Left lung (tissue), 10 donors: ENCODE data around the gene FBXO34. TPM values are rescaled to one million over a fixed set of nuclear protein-coding genes. Genes with fewer than 3 reads are reported as not detected.
A peak's percentile ranks its signal among the peaks of the same experiment; 100 is the strongest.
"Not testable (repeated sequence)": the region's sequence is repeated elsewhere in the genome, so short reads cannot be mapped to it uniquely, and the experiment has no call there.

Experiments used
- ATAC-seq: fragments of 200-7000 bp; cut with Tn5 transposase; one replicate; pipeline ENCODE4 v1.9.1; 2020; ENCODE audit warnings: moderate library complexity
- DNase-seq, 4 donors: peaks; one replicate each; pipeline ENCODE4 v3.0.0-alpha.2; 2013 to 2020
- H3K27ac ChIP-seq, 2 donors: fragments of 200-600 bp; sonication (generic) in 1 of 2; one replicate each; pipeline versions ENCODE4 v1.5.0 to v1.8.0; 2020 to 2021
- H3K27me3 ChIP-seq, 2 donors: fragments of 200-600 bp; sonication (generic) in 1 of 2; one replicate each; pipeline versions ENCODE4 v1.5.0 to v1.8.0; 2020 to 2021
- H3K36me3 ChIP-seq, 2 donors: fragments of 200-600 bp; sonication (generic) in 1 of 2; one replicate each; pipeline versions ENCODE4 v1.5.0 to v1.8.0; 2020 to 2021
- H3K4me1 ChIP-seq, 2 donors: fragments of 200-600 bp; one replicate each; pipeline ENCODE4 v1.8.0; 2021
- H3K4me3 ChIP-seq, 2 donors: fragments of 200-600 bp; sonication (generic) in 1 of 2; one replicate each; pipeline versions ENCODE4 v1.5.0 to v1.8.0; 2020 to 2021; ENCODE audit warnings: mild to moderate bottlenecking in 1 of 2
- H3K9me3 ChIP-seq, 2 donors: fragments of 200-600 bp; sonication (generic) in 1 of 2; one replicate each; pipeline versions ENCODE4 v1.5.0 to v1.8.0; 2020 to 2021
- CTCF ChIP-seq, 2 donors: fragments of 200-600 bp; sonication (generic) in 1 of 2; IDR thresholded peaks; one replicate each; pipeline versions ENCODE4 v1.5.0 to v1.8.0; 2021; ENCODE audit warnings: antibody characterized with exemption in 2 of 2
- intact Hi-C, 2 donors: fragments of 100-400 bp; cut with DNase I; formaldehyde crosslinking; loops; one replicate each; pipeline versions ENCODE4 v1.11.2 to v1.14.2; 2022
- polyA plus RNA-seq, 6 donors: library from polyadenylated mRNA; unstranded; fragments of 120-200 nt; gene quantifications; one replicate each; pipeline ENCODE4 v1.2.1, GENCODE V29; 2013; ENCODE audit not compliant: insufficient read length in 6 of 6
- total RNA-seq, 2 donors: library from RNA; stranded (reverse); fragmentation: NEBNext Ultra II Directional; extraction: Animal tissue kit (Norgen Biotek cat#: 25700); gene quantifications; one replicate each; pipeline ENCODE4 v1.2.1, GENCODE V29; 2021
- donor health status: DM: no; HTN: yes; CAD: no.
- donor health status: DM: no; HTN: no; CAD: no.

Gene FBXO34
- total and polyA plus RNA-seq, 8 donors: 24.4 to 43.9 (median 33.5) TPM

- H3K4me3 ChIP-seq: no peak overlapping the region
- TF ChIP-seq CTCF (IDR thresholded peaks at IDR 0.05): no peak
- intact Hi-C loops: no loop called here
- H3K9me3 ChIP-seq: no peaks in the 10 kb centered on the region
- no peak for ATAC-seq
- no peak for DNase-seq
- no peak overlapping the region for H3K27ac ChIP-seq
- H3K27me3 ChIP-seq: no peaks in the 10 kb centered on the region
- no peaks in the 10 kb centered on the region for H3K4me1 ChIP-seq
- peaks cover 0 to 80% of the 10 kb centered on the region in 2 donors for H3K36me3 ChIP-seq
These were observed 110.3 kb downstream of the FBXO34 start for GRCh38 chr14:55381561-55381960.

GRCh38 chr14:55382483-55382882 is 111.3 kb downstream of the FBXO34 start:
- Histone ChIP-seq H3K27ac (no peak overlapping the region), H3K9me3 (no peaks in the 10 kb centered on the region), H3K4me1 (no peaks in the 10 kb centered on the region), H3K36me3 (peaks cover 0 to 76% of the 10 kb centered on the region in 2 donors), H3K27me3 (no peaks in the 10 kb centered on the region), H3K4me3 (no peak overlapping the region)
- no peak for TF ChIP-seq CTCF (IDR thresholded peaks at IDR 0.05)
- ATAC-seq: no peak
- intact Hi-C loops: no loop called here
- no peak for DNase-seq

- H3K27ac ChIP-seq, H3K4me3 ChIP-seq, H3K27me3 ChIP-seq, H3K4me1 ChIP-seq, intact Hi-C loops, H3K9me3 ChIP-seq: not testable (repeated sequence)
- DNase-seq (peak in 1 of 4 donors; percentile 23), ATAC-seq (peak; percentile 49)
- H3K36me3 ChIP-seq: peaks cover 0 to 71% of the 10 kb centered on the region in 2 donors
These were observed 111.8 kb downstream of the FBXO34 start for GRCh38 chr14:55383056-55383466.

GRCh38 chr14:55383541-55384140 is 112.4 kb downstream of the FBXO34 start:
- no peaks in the 10 kb centered on the region for H3K4me1 ChIP-seq
- no peak for ATAC-seq
- TF ChIP-seq CTCF (IDR thresholded peaks at IDR 0.05): no peak
- H3K36me3 ChIP-seq: peaks cover 0 to 70% of the 10 kb centered on the region in 2 donors
- intact Hi-C loops: no loop called here
- no peak for DNase-seq
- H3K9me3 ChIP-seq: no peaks in the 10 kb centered on the region
- H3K4me3 ChIP-seq: no peak overlapping the region
- H3K27ac ChIP-seq: no peak overlapping the region
- no peaks in the 10 kb centered on the region for H3K27me3 ChIP-seq

- Histone ChIP-seq H3K4me1 (no peaks in the 10 kb centered on the region), H3K36me3 (peaks cover 0 to 75% of the 10 kb centered on the region in 2 donors), H3K4me3 (no peak overlapping the region), H3K27me3 (no peaks in the 10 kb centered on the region), H3K27ac (no peak overlapping the region), H3K9me3 (no peaks in the 10 kb centered on the region)
- intact Hi-C loops: no loop called here
- no peak for TF ChIP-seq CTCF (IDR thresholded peaks at IDR 0.05)
- ATAC-seq: no peak
- no peak for DNase-seq
These were observed 113.3 kb downstream of the FBXO34 start for GRCh38 chr14:55384536-55384935.
